HG03159 (cell line): ENCODE measurements around the gene CCDC24.

Source experiments
- ATAC-seq: cut with Tn5 transposase; IDR thresholded peaks from one replicate; pipeline ENCODE4 v1.9.1; 2021; ENCODE audit warnings: mild to moderate bottlenecking, moderate library complexity; ENCODE audit not compliant: unreplicated experiment

The CCDC24 gene

GRCh38 chr1:44036409-44037139 lies 45.2 kb downstream of the CCDC24 start:
- ATAC-seq, result no peak

GRCh38 chr1:44037154-44037553 lies 45.8 kb downstream of the CCDC24 start:
- no peak for ATAC-seq

GRCh38 chr1:44038876-44039657 lies 47.7 kb downstream of the CCDC24 start:
- ATAC-seq, result no peak

- no peak for ATAC-seq
Measured at GRCh38 chr1:44040418-44040817, 49.0 kb downstream of the CCDC24 start.

GRCh38 chr1:44040846-44041245 lies 49.4 kb downstream of the CCDC24 start:
- ATAC-seq, result no peak

GRCh38 chr1:44043176-44044070 lies 52.0 kb downstream of the CCDC24 start:
- no peak for ATAC-seq

GRCh38 chr1:44044071-44044801 lies 52.8 kb downstream of the CCDC24 start:
- no peak for ATAC-seq

GRCh38 chr1:44045064-44045463 lies 53.7 kb downstream of the CCDC24 start:
- no peak for ATAC-seq
